LNCaP clone FGC (cell line): ENCODE data around the gene ABCD2.
"Not testable (repeated sequence)": the region's sequence is repeated elsewhere in the genome, so short reads cannot be mapped to it uniquely, and the experiment has no call there.

ENCODE experiments used
- DNase-seq: peaks from one replicate; pipeline ENCODE4 v3.0.0-alpha.2; 2011; ENCODE audit warnings: low read depth
- H3K4me3 ChIP-seq: 2 replicates; pipeline ENCODE4 v1.5.1; 2011; ENCODE audit warnings: mild to moderate bottlenecking, low read depth, low read length, control low read depth
- CTCF ChIP-seq: IDR thresholded peaks from 2 replicates; pipeline ENCODE4 v1.5.1; 2012; ENCODE audit warnings: mild to moderate bottlenecking; ENCODE audit not compliant: control insufficient read depth, insufficient read depth; ENCODE audit errors: extremely low read depth

ABCD2 gene

DNA sequence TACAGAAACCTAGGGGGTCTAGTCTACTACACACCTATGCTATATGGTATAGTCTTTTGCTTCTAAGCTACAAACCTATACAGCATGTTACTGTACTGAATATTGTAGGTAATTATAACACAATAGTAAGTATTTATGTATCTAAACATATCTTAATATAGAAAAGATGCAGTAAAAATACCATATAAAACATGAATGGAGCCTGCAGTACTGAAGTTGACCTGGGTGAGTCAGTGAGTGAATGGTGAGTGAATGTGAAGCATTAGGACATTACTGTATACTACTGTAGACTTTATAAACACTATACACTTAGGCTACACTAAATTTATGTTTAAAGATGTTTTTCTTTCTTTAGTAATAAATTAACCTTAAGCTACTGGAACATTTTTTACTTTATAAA is 13.1 kb upstream of the ABCD2 start:
- no peak for DNase-seq
- 0 out of 2 replicates have a peak, but pooled peaks have one; percentile 6 for TF ChIP-seq CTCF
- H3K4me3 ChIP-seq, result no peak overlapping the region

DNA sequence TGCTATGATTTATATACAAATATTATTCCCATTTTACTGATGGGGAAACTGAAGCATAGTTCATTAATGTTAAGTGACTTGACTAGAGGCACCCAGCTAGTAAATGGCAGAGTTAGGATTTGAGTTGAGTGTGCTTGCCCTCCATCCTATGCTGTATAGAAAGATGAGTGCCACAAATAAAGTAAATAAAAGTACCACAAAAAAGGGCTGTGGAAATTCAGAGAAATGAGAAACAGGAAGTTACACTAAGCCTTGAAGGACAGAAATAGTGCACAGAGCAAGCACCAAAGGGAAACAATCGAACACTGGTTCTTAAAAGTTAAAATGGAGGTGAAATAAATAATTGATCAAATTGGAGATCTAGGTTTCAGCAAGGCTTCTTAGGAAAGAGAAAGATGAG is 9.2 kb upstream of the ABCD2 start:
- H3K4me3 ChIP-seq, result no peak overlapping the region
- no peak for TF ChIP-seq CTCF
- DNase-seq, result no peak

DNA sequence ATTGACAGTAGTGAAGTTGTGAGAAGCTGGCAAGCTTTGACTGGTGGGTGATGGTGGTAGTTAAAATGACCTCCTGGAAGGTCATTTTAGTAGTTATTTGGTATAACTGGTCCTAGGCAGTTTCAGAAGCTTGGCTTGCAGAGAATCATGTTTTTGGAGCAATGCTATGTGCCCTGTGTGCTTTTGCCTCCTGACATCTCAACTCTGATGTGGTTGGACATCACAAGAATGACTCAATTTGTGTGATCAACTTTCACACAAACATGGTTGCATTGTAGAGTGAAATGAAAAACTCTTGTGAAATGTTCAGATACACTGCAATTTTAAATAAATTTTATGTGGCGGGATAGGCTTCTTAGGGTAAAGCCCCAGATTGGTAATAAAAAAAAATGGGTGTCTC is 8.3 kb upstream of the ABCD2 start:
- no peak for DNase-seq
- TF ChIP-seq CTCF, result no peak
- no peak overlapping the region for H3K4me3 ChIP-seq

DNA sequence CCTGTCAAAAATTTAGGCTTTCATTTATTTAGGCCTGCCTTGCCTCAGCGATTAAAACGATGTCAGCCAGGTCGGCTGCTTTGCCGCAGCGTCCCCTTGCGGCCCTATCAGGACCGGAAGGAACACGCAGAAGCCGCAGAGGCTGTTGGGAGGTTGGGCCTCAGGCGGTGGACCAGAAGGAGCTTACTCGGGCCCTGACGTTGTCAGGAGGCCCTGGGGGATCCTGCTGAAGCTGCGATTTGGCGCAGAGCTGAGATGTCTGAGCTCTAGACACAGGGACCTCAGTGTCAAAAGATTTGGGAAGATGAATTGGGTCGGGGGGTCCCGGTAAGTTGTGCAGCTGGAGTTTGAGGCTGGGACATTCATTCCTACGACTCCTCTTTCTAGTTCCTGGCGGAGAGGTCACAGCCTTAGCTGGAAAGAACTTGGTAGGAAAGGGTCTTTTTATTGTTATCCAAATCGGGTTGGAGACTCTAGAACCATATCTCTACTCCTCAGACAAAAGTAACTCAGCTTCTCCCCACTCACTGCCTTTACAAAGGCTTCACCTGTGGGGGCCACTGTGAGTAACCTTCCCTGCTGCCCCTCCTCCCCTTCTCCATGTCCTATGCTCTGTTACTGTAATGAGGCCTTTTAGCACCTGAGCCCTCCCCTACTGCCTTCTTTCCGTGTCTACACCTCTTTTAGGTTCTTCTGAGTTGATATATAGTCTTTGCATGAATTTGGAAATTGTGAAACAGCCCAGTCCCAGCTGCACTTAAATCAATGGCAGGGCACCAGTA is 6.6 kb upstream of the ABCD2 start:
- H3K4me3 ChIP-seq, result no peak overlapping the region
- no peak for DNase-seq
- no peak for TF ChIP-seq CTCF

DNA sequence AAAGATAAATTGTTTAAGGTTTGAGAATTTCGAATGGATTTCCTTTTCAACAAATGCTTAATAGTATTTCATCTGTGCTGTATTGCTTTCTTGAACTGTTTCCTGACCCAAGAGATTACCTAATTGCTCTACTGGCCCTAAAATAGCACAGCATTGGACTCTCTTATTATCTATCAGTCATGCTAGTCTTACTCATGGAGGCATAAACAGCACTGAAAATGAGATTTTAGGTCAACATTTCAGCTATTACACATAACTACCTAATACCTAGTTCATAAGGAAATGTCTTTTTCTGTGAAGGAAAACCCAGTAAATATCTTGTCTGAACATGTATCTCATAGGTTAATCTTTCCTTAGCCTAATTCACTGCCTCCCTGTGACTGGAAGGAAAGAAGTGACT is 4.3 kb upstream of the ABCD2 start:
- DNase-seq, result no peak
- TF ChIP-seq CTCF, result no peak
- no peak overlapping the region for H3K4me3 ChIP-seq

- not testable (repeated sequence) for DNase-seq, H3K4me3 ChIP-seq
Observed at GRCh38 chr12:39623160-39623559, 3.6 kb upstream of the ABCD2 start.

DNA sequence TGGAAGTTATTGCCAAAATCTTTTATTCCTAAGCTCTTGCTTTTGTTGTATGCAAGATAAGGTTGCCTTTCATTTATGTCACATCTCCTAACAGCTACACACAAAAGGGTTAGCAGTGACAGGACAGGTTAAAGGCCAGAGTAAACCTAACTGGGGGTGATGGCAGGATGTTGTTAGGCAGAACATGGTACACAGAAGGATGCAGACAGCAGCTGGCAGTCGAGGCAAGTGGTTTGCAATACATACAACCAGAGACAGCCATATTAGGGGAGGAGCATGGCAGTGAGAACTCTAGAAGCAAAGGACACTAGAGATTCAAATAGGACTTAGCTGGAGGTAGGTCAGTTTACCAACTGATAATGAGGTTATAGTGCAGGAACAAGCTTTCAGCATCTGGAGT is 2.7 kb upstream of the ABCD2 start:
- no peak overlapping the region for H3K4me3 ChIP-seq

More for the DNA sequence above, 2.7 kb upstream of the ABCD2 start:
- no peak for TF ChIP-seq CTCF
- no peak for DNase-seq
